GM10266 (cell line): ENCODE measurements around the gene RIPOR2.
"Not testable (repeated sequence)": the region's sequence is repeated elsewhere in the genome, so short reads cannot be mapped to it uniquely, and the experiment has no call there.

ENCODE experiments used
- DNase-seq: peaks from one replicate; pipeline ENCODE4 v3.0.0; 2012; ENCODE audit errors: extremely low spot score
- TF ChIP-seq, protein P1 (sequence below): IDR thresholded peaks from 2 replicates; pipeline ENCODE4 v1.5.1; 2012; ENCODE audit warnings: mild to moderate bottlenecking, low read depth; ENCODE audit not compliant: control insufficient read depth, insufficient read depth; ENCODE audit errors: missing control alignments

RIPOR2 gene

DNA sequence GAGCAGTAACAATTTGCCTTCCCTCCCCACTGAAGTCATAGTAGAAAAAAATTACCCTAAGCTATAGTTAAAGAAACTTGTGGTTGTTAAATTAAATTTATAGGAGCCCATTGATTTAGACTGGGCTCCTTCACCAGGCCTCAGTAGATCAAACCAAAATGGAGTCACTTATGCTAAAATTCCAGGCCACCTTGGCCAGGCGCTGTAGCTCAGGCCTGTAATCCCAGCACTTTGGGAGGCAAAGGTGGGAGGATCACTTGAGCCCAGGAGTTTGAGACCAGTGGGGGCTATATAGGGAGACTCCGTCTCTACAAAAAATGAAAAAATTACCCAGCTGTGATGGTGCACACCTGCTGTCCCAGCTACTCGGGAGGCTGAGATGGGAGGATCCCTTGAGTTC, 176.0 kb downstream of the RIPOR2 start:
- DNase-seq = no peak
- TF ChIP-seq, protein P1, sequence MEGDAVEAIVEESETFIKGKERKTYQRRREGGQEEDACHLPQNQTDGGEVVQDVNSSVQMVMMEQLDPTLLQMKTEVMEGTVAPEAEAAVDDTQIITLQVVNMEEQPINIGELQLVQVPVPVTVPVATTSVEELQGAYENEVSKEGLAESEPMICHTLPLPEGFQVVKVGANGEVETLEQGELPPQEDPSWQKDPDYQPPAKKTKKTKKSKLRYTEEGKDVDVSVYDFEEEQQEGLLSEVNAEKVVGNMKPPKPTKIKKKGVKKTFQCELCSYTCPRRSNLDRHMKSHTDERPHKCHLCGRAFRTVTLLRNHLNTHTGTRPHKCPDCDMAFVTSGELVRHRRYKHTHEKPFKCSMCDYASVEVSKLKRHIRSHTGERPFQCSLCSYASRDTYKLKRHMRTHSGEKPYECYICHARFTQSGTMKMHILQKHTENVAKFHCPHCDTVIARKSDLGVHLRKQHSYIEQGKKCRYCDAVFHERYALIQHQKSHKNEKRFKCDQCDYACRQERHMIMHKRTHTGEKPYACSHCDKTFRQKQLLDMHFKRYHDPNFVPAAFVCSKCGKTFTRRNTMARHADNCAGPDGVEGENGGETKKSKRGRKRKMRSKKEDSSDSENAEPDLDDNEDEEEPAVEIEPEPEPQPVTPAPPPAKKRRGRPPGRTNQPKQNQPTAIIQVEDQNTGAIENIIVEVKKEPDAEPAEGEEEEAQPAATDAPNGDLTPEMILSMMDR = no peak

DNA sequence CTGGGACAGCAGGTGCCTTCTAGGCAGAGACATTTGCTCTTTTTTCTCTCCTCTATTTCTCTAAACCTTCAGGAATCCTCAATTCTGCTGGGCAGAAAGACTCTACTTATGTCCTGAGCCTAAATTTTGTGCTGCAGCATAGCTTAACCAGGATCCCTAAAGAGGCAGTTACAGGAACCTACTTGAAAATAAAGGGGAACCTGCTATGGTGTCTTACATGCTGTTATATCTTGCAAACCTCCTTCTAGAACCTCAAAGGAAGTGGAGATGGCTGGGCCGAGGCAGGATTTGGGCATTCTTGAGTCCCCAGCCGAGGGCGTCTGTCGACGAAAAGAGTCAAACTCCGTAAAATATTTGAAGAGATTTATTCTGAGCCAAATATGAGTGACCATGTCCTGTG, 178.1 kb downstream of the RIPOR2 start:
- DNase-seq = no peak
- TF ChIP-seq, protein P1 = no peak

DNA sequence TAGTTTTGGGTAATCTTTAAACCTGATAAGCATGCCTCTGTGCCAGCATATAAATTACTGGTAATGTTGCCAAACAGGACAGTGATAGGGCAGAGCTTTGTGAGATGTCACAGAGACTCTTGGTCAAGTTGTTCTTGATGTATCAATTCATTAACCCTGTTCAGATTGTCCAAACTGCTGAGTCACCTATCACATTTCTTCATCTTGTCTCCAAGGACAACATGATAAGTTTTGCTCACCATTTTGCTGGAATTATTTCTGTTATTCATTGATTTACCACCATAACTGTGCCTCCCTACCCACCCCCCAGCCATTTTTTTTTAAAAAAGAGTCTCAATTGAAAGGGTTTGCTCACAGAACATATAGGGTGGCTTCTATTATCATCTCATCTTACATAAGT, 180.5 kb downstream of the RIPOR2 start:
- TF ChIP-seq, protein P1 = no peak
- DNase-seq = no peak

DNA sequence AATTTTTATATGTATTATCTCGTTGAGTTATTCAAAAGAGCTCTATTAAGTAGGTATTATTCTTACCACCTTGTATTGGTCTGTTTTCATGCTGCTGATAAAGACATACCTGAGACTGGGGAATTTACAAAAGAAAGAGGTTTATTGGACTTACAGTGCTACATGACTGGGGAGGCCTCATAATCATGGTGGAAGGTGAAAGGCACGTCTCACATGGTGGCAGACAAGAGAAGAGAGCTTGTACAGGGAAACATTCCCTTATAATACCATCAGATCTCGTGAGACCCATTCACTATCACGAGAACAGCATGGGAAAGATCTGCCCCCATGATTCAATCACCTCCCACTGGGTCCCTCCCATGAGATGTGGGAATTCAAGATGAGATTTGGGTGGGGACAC, 181.4 kb downstream of the RIPOR2 start:
- DNase-seq = not testable (repeated sequence)
